CD4-positive, CD25-positive, alpha-beta regulatory T cell (primary cell): ENCODE data around the gene MFSD11. TPM values are rescaled to one million over a fixed set of nuclear protein-coding genes. Genes with fewer than 3 reads are reported as not detected.

Experiments
- ATAC-seq, 2 donors: fragments of 150-1000 bp; cut with Tn5 transposase; one replicate each; pipeline ENCODE4 v1.10.0; 2021; ENCODE audit warnings: low read depth in 2 of 2, moderate number of reproducible peaks in 2 of 2, moderate library complexity in 1 of 2
- DNase-seq, 3 donors: peaks; one replicate each; pipeline versions ENCODE4 v3.0.0 to v3.0.0-alpha.2; 2012 to 2022; ENCODE audit warnings: mixed read lengths in 1 of 3
- H3K27ac ChIP-seq: one replicate; pipeline ENCODE4 v1.7.0; 2013; ENCODE audit warnings: mild to moderate bottlenecking, low read length; ENCODE audit not compliant: insufficient read depth, poor library complexity, severe bottlenecking
- H3K27me3 ChIP-seq: one replicate; pipeline ENCODE4 v1.7.0; 2013; ENCODE audit warnings: low read length; ENCODE audit not compliant: control insufficient read depth, insufficient read depth
- H3K36me3 ChIP-seq: one replicate; pipeline ENCODE4 v1.7.0; 2013; ENCODE audit warnings: mild to moderate bottlenecking, low read length, moderate library complexity; ENCODE audit not compliant: control insufficient read depth, insufficient read depth
- H3K4me1 ChIP-seq: 2 replicates; pipeline ENCODE4 v1.7.0; 2013; ENCODE audit warnings: mild to moderate bottlenecking, low read length; ENCODE audit not compliant: insufficient read depth, control insufficient read depth, poor library complexity, severe bottlenecking
- H3K4me3 ChIP-seq: one replicate; pipeline ENCODE4 v1.7.0; 2013; ENCODE audit warnings: low read depth, mild to moderate bottlenecking, low read length, moderate library complexity
- H3K9me3 ChIP-seq, 2 experiments: 1 replicate in 1 of 2; 2 replicates in 1 of 2; pipeline ENCODE4 v1.7.0; 2013; ENCODE audit warnings: low read length in 2 of 2, mild to moderate bottlenecking in 1 of 2, moderate library complexity in 1 of 2; ENCODE audit not compliant: control insufficient read depth in 2 of 2
- H3K27ac Mint-ChIP-seq, 3 donors: one replicate each; pipeline ENCODE4 v1.8.0; 2020 to 2022; ENCODE audit warnings: mild to moderate bottlenecking in 3 of 3, mixed read lengths in 3 of 3, moderate library complexity in 2 of 3
- H3K27me3 Mint-ChIP-seq: one replicate; pipeline ENCODE4 v1.8.0; 2022; ENCODE audit warnings: mild to moderate bottlenecking, mixed read lengths
- H3K36me3 Mint-ChIP-seq: one replicate; pipeline ENCODE4 v1.8.0; 2020; ENCODE audit warnings: mixed read lengths
- H3K4me1 Mint-ChIP-seq, 4 donors: one replicate each; pipeline ENCODE4 v1.8.0; 2020 to 2022; ENCODE audit warnings: mixed read lengths in 4 of 4, mild to moderate bottlenecking in 1 of 4
- H3K4me3 Mint-ChIP-seq, 4 donors: one replicate each; pipeline ENCODE4 v1.8.0; 2020 to 2022; ENCODE audit warnings: mild to moderate bottlenecking in 4 of 4, mixed read lengths in 4 of 4, moderate library complexity in 3 of 4
- H3K9me3 Mint-ChIP-seq, 7 donors: one replicate each; pipeline ENCODE4 v1.8.0; 2020 to 2022; ENCODE audit warnings: mixed read lengths in 7 of 7, mild to moderate bottlenecking in 3 of 7, moderate library complexity in 2 of 7
- polyA plus RNA-seq, 4 donors: library from polyadenylated mRNA; unstranded; fragments of 300-500 nt; fragmentation: Illumina TruSeq; gene quantifications; one replicate each; pipeline ENCODE4 v1.2.3, GENCODE V29; 2021
- total RNA-seq: library from RNA; stranded (reverse); gene quantifications from one replicate; pipeline ENCODE4 v1.2.3, GENCODE V29; 2022

MFSD11 gene
- total and polyA plus RNA-seq, 5 donors from 2014 or later, result 22.3 to 45.6 (median 26.8) TPM

GRCh38 chr17:76733618-76733957 is 4.3 kb upstream of the MFSD11 start:
- peaks cover 0 to 3% (median 0%) of the 10 kb centered on the region in 7 donors for H3K9me3 Mint-ChIP-seq
- Histone ChIP-seq H3K4me3 (peak overlapping the region; percentile 90), H3K9me3 (no peaks in the 10 kb centered on the region), H3K36me3 (peaks cover 51% of the 10 kb centered on the region), H3K27ac (peak overlapping the region; percentile 99), H3K27me3 (no peaks in the 10 kb centered on the region), H3K4me1 (peaks cover 77% of the 10 kb centered on the region)
- peak overlapping the region; percentile 88 to 97 (median 96) for H3K4me3 Mint-ChIP-seq
- H3K27me3 Mint-ChIP-seq, result peaks cover 10% of the 10 kb centered on the region
- H3K36me3 Mint-ChIP-seq, result peaks cover 44% of the 10 kb centered on the region
- peaks cover 29 to 71% (median 53%) of the 10 kb centered on the region in 4 donors for H3K4me1 Mint-ChIP-seq
- no peak for DNase-seq
- H3K27ac Mint-ChIP-seq, result peak overlapping the region in 2 of 3 donors; percentile 65 to 99
- no peak for ATAC-seq

GRCh38 chr17:76734080-76734840 is 3.7 kb upstream of the MFSD11 start:
- H3K9me3 ChIP-seq, result no peaks in the 10 kb centered on the region
- peaks cover 10% of the 10 kb centered on the region for H3K27me3 Mint-ChIP-seq
- ATAC-seq, result no peak
- H3K27ac ChIP-seq, result peak overlapping the region; percentile 99
- no peaks in the 10 kb centered on the region for H3K27me3 ChIP-seq
- peak in 1 of 3 donors; percentile 64 for DNase-seq
- peaks cover 50% of the 10 kb centered on the region for H3K36me3 ChIP-seq
- H3K4me3 Mint-ChIP-seq, result peak overlapping the region; percentile 88 to 97 (median 96)
- peak overlapping the region; percentile 90 for H3K4me3 ChIP-seq
- H3K4me1 ChIP-seq, result peaks cover 77% of the 10 kb centered on the region
- H3K9me3 Mint-ChIP-seq, result peaks cover 0 to 3% (median 0%) of the 10 kb centered on the region in 7 donors
- peaks cover 27 to 71% (median 57%) of the 10 kb centered on the region in 4 donors for H3K4me1 Mint-ChIP-seq
- peaks cover 43% of the 10 kb centered on the region for H3K36me3 Mint-ChIP-seq
- H3K27ac Mint-ChIP-seq, result peak overlapping the region; percentile 94 to 99 (median 99)

GRCh38 chr17:76735006-76735405 is 2.9 kb upstream of the MFSD11 start:
- peaks cover 24 to 69% (median 57%) of the 10 kb centered on the region in 4 donors for H3K4me1 Mint-ChIP-seq
- no peak for ATAC-seq
- H3K36me3 ChIP-seq, result peaks cover 48% of the 10 kb centered on the region
- H3K4me1 ChIP-seq, result peaks cover 75% of the 10 kb centered on the region
- H3K27ac ChIP-seq, result peak overlapping the region; percentile 99
- peak overlapping the region; percentile 90 for H3K4me3 ChIP-seq
- H3K4me3 Mint-ChIP-seq, result peak overlapping the region; percentile 88 to 97 (median 96)
- H3K9me3 ChIP-seq, result no peaks in the 10 kb centered on the region
- peak in 1 of 3 donors; percentile 70 for DNase-seq
- H3K27me3 Mint-ChIP-seq, result peaks cover 10% of the 10 kb centered on the region
- H3K27ac Mint-ChIP-seq, result peak overlapping the region; percentile 94 to 99 (median 99)
- peaks cover 40% of the 10 kb centered on the region for H3K36me3 Mint-ChIP-seq
- no peaks in the 10 kb centered on the region for H3K27me3 ChIP-seq
- peaks cover 0 to 3% (median 0%) of the 10 kb centered on the region in 7 donors for H3K9me3 Mint-ChIP-seq

GRCh38 chr17:76735586-76736348 is 2.2 kb upstream of the MFSD11 start:
- Histone ChIP-seq H3K9me3 (no peaks in the 10 kb centered on the region), H3K27ac (peak overlapping the region; percentile 99), H3K27me3 (no peaks in the 10 kb centered on the region), H3K4me3 (peak overlapping the region; percentile 90), H3K4me1 (peaks cover 69% of the 10 kb centered on the region), H3K36me3 (peaks cover 45% of the 10 kb centered on the region)
- Mint-ChIP-seq H3K4me1 (peaks cover 31 to 70% (median 57%) of the 10 kb centered on the region in 4 donors), H3K36me3 (peaks cover 40% of the 10 kb centered on the region), H3K9me3 (peaks cover 0 to 3% (median 0%) of the 10 kb centered on the region in 7 donors), H3K4me3 (peak overlapping the region; percentile 88 to 97 (median 96)), H3K27ac (peak overlapping the region; percentile 94 to 99 (median 99)), H3K27me3 (peaks cover 10% of the 10 kb centered on the region)
- no peak for DNase-seq
- no peak for ATAC-seq

- Histone ChIP-seq H3K27ac (peak overlapping the region; percentile 99), H3K27me3 (no peaks in the 10 kb centered on the region), H3K9me3 (no peaks in the 10 kb centered on the region), H3K36me3 (peaks cover 41% of the 10 kb centered on the region), H3K4me3 (peak overlapping the region; percentile 90), H3K4me1 (peaks cover 64% of the 10 kb centered on the region)
- H3K27ac Mint-ChIP-seq, result peak overlapping the region; percentile 99
- DNase-seq (peak; percentile 58 to 76 (median 67)), ATAC-seq (peak; percentile 7)
- H3K9me3 Mint-ChIP-seq, result peaks cover 0 to 3% (median 0%) of the 10 kb centered on the region in 7 donors
- peaks cover 36% of the 10 kb centered on the region for H3K36me3 Mint-ChIP-seq
- peaks cover 10% of the 10 kb centered on the region for H3K27me3 Mint-ChIP-seq
- peak overlapping the region; percentile 88 to 97 (median 96) for H3K4me3 Mint-ChIP-seq
- H3K4me1 Mint-ChIP-seq, result peaks cover 34 to 70% (median 56%) of the 10 kb centered on the region in 4 donors
Observed at GRCh38 chr17:76736349-76737081, 1.4 kb upstream of the MFSD11 start.

- peak; percentile 98 to 100 (median 99) for DNase-seq
- Histone ChIP-seq H3K4me3 (peak within 1 kb of the TSS; percentile 94), H3K4me1 (peaks cover 58% of the 10 kb centered on the region), H3K27ac (peak within 1 kb of the TSS; percentile 99), H3K9me3 (no peaks in the 10 kb centered on the region), H3K27me3 (no peaks in the 10 kb centered on the region), H3K36me3 (peaks cover 40% of the 10 kb centered on the region)
- H3K27me3 Mint-ChIP-seq, result peaks cover 10% of the 10 kb centered on the region
- ATAC-seq, result peak; percentile 72 to 80
- H3K4me1 Mint-ChIP-seq, result peaks cover 34 to 63% (median 54%) of the 10 kb centered on the region in 4 donors
- peak within 1 kb of the TSS; percentile 88 to 97 (median 96) for H3K4me3 Mint-ChIP-seq
- peaks cover 37% of the 10 kb centered on the region for H3K36me3 Mint-ChIP-seq
- H3K27ac Mint-ChIP-seq, result peak within 1 kb of the TSS; percentile 99
- peaks cover 0 to 3% (median 0%) of the 10 kb centered on the region in 7 donors for H3K9me3 Mint-ChIP-seq
Observed at GRCh38 chr17:76737082-76737675, 740 bp upstream of the MFSD11 start, which contains the start of gene SRSF2. Gene SRSF2, minus strand, starts transcription at chr17:76737331. Its CDS starts 171 bp downstream, at chr17:76737160.

GRCh38 chr17:76738468-76738850 is 540 bp downstream of the MFSD11 start:
- H3K27ac Mint-ChIP-seq, result peak overlapping the region; percentile 99
- Histone ChIP-seq H3K36me3 (peaks cover 30% of the 10 kb centered on the region), H3K27me3 (no peaks in the 10 kb centered on the region), H3K9me3 (no peaks in the 10 kb centered on the region), H3K4me3 (peak overlapping the region; percentile 94), H3K27ac (peak overlapping the region; percentile 99), H3K4me1 (peaks cover 46% of the 10 kb centered on the region)
- peaks cover 0 to 3% (median 0%) of the 10 kb centered on the region in 7 donors for H3K9me3 Mint-ChIP-seq
- peaks cover 10% of the 10 kb centered on the region for H3K27me3 Mint-ChIP-seq
- H3K36me3 Mint-ChIP-seq, result peaks cover 36% of the 10 kb centered on the region
- ATAC-seq (no peak), DNase-seq (peak in 1 of 3 donors; percentile 31)
- H3K4me1 Mint-ChIP-seq, result peaks cover 25 to 50% (median 44%) of the 10 kb centered on the region in 4 donors
- H3K4me3 Mint-ChIP-seq, result peak overlapping the region; percentile 88 to 96 (median 95)
